ENCODE data around the gene PBX3. TPM values are rescaled to one million over a fixed set of nuclear protein-coding genes. Genes with fewer than 3 reads are reported as not detected.

PBX3 gene
- total and polyA plus RNA-seq, 2 of the 13 experiments (the other 11 are each of a cell fraction or from before 2014, with no cell fraction given) = 6.0 to 11.2 TPM

DNA sequence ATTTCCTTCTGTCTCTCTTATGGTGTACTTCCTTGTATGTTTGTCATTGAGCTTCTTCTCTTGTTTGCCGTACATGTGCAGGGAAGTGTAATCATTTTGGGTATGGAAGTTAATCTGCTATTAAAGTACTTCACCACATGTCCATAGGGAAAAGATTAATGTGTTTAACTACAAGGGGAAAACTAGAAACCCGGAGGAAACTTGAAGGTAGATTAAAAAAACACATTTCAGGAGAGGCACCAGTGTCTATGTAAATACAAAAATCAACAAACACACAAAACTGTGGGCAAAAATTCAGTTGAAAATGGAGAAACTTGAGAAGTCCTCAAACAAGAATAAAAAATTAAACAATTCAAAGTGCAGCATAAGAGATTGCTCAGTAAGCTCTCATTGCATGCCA lies 166.4 kb downstream of the PBX3 start:
- H3K9ac ChIP-seq (ENCODE audit: insufficient read depth, low read depth, low read length) = no peak overlapping the region
- ATAC-seq (no peak), FAIRE-seq (no peak), DNase-seq (ENCODE audit: low spot score) (no peak)
- H2AFZ ChIP-seq (ENCODE audit: low read length) = no peak overlapping the region
- H3K27me3 ChIP-seq (ENCODE audit: control insufficient read depth in 1 of 2, insufficient read depth in 2 of 2, low read length in 2 of 2) = no peaks in the 10 kb centered on the region
- POLR2A ChIA-PET = no interaction called here
- WGBS (ENCODE audit: low lambda C conversion rate) = 75% methylated on average over 2 of the region's 2 CpGs
- H3K27ac ChIP-seq (ENCODE audit: extremely low read length, insufficient read depth, low read length) = no peak overlapping the region
- H3K4me1 ChIP-seq (ENCODE audit: insufficient read depth, low read length) = no peaks in the 10 kb centered on the region
- TF ChIP-seq, protein P1, sequence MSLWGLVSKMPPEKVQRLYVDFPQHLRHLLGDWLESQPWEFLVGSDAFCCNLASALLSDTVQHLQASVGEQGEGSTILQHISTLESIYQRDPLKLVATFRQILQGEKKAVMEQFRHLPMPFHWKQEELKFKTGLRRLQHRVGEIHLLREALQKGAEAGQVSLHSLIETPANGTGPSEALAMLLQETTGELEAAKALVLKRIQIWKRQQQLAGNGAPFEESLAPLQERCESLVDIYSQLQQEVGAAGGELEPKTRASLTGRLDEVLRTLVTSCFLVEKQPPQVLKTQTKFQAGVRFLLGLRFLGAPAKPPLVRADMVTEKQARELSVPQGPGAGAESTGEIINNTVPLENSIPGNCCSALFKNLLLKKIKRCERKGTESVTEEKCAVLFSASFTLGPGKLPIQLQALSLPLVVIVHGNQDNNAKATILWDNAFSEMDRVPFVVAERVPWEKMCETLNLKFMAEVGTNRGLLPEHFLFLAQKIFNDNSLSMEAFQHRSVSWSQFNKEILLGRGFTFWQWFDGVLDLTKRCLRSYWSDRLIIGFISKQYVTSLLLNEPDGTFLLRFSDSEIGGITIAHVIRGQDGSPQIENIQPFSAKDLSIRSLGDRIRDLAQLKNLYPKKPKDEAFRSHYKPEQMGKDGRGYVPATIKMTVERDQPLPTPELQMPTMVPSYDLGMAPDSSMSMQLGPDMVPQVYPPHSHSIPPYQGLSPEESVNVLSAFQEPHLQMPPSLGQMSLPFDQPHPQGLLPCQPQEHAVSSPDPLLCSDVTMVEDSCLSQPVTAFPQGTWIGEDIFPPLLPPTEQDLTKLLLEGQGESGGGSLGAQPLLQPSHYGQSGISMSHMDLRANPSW (CRISPR knock-in tag; IDR thresholded peaks at IDR 0.05; ENCODE audit: borderline replicate concordance) = no peak
- TF ChIP-seq ZNF619 (CRISPR knock-in tag; IDR thresholded peaks at IDR 0.05) (no peak), ZNF567 (CRISPR knock-in tag; IDR thresholded peaks at IDR 0.05; ENCODE audit: borderline replicate concordance) (no peak), PTBP1 (IDR thresholded peaks at IDR 0.05; ENCODE audit: low read depth, low read length, poor library complexity, severe bottlenecking) (no peak), ZNF558 (CRISPR knock-in tag; IDR thresholded peaks at IDR 0.05; ENCODE audit: borderline replicate concordance) (no peak), ZNF350 (CRISPR knock-in tag; IDR thresholded peaks at IDR 0.05; ENCODE audit: borderline replicate concordance, low read depth) (no peak), JARID2 (CRISPR knock-in tag; IDR thresholded peaks at IDR 0.05; ENCODE audit: insufficient replicate concordance) (no peak)
- TF ChIP-seq, protein P2, sequence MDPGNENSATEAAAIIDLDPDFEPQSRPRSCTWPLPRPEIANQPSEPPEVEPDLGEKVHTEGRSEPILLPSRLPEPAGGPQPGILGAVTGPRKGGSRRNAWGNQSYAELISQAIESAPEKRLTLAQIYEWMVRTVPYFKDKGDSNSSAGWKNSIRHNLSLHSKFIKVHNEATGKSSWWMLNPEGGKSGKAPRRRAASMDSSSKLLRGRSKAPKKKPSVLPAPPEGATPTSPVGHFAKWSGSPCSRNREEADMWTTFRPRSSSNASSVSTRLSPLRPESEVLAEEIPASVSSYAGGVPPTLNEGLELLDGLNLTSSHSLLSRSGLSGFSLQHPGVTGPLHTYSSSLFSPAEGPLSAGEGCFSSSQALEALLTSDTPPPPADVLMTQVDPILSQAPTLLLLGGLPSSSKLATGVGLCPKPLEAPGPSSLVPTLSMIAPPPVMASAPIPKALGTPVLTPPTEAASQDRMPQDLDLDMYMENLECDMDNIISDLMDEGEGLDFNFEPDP (CRISPR knock-in tag; conservative IDR thresholded peaks at IDR 0.05) = no peak
- TF ChIP-seq, protein P3, sequence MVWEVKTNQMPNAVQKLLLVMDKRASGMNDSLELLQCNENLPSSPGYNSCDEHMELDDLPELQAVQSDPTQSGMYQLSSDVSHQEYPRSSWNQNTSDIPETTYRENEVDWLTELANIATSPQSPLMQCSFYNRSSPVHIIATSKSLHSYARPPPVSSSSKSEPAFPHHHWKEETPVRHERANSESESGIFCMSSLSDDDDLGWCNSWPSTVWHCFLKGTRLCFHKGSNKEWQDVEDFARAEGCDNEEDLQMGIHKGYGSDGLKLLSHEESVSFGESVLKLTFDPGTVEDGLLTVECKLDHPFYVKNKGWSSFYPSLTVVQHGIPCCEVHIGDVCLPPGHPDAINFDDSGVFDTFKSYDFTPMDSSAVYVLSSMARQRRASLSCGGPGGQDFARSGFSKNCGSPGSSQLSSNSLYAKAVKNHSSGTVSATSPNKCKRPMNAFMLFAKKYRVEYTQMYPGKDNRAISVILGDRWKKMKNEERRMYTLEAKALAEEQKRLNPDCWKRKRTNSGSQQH (CRISPR knock-in tag; IDR thresholded peaks at IDR 0.05; ENCODE audit: low read depth) = no peak
- CTCF ChIA-PET (ENCODE audit: low intra/inter-chr PET ratio, low total read pairs) = no interaction called here
- no peaks in the 10 kb centered on the region for H3K36me3 ChIP-seq (replicated peaks in 1 of 2; ENCODE audit: control insufficient read depth in 1 of 2, insufficient read depth in 2 of 2, low read length in 2 of 2)
- no peaks in the 10 kb centered on the region for H3K9me3 ChIP-seq (ENCODE audit: low read length)
- H3K79me2 ChIP-seq (ENCODE audit: insufficient read depth, low read length) = no peaks in the 10 kb centered on the region
- no TSS peak for BruUV-seq (replicated peaks)
- in situ Hi-C loops (cut with HindIII; ENCODE audit: extremely low pct_ligation_motif_present, low pct_unique_long_range_greater_than_20kb) = no loop called here
- H3K4me3 ChIP-seq (replicated peaks in 1 of 3; ENCODE audit: insufficient read depth in 1 of 3, low read depth in 2 of 3, low read length in 3 of 3) = no peak overlapping the region
- H3K4me2 ChIP-seq (ENCODE audit: low read depth, low read length) = no peak overlapping the region
- no peaks in the 10 kb centered on the region for H4K20me1 ChIP-seq (ENCODE audit: insufficient read depth, low read length)
- intact Hi-C loops (cut with micrococcal nuclease; ENCODE audit: unreplicated experiment) = no loop called here

Data from HepG2 (cell line).